HG02870 (cell line): ENCODE results near the gene PRSS33.

Experiments used
- ATAC-seq: cut with Tn5 transposase; IDR thresholded peaks from one replicate; pipeline ENCODE4 v1.9.1; 2021; ENCODE audit warnings: mild to moderate bottlenecking, moderate library complexity; ENCODE audit not compliant: unreplicated experiment

The PRSS33 gene

DNA sequence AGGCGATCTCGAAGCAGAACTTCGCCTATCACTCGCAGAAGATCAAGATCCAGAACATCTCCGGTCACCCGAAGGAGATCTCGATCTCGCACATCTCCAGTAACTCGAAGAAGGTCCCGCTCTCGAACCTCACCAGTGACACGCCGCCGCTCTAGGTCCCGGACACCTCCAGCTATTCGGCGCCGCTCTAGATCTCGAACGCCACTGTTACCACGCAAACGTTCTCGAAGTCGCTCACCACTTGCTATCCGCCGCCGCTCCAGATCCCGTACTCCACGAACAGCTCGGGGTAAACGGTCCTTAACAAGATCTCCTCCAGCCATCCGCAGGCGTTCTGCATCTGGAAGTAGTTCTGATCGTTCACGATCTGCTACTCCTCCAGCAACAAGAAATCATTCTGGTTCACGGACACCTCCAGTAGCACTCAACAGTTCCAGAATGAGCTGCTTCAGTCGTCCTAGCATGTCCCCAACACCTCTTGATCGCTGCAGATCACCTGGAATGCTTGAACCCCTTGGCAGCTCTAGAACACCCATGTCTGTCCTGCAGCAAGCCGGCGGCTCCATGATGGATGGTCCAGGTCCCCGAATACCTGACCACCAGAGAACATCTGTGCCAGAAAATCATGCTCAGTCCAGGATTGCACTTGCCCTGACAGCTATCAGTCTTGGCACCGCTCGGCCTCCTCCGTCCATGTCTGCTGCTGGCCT, 20.8 kb downstream of the PRSS33 start:
- ATAC-seq = no peak

DNA sequence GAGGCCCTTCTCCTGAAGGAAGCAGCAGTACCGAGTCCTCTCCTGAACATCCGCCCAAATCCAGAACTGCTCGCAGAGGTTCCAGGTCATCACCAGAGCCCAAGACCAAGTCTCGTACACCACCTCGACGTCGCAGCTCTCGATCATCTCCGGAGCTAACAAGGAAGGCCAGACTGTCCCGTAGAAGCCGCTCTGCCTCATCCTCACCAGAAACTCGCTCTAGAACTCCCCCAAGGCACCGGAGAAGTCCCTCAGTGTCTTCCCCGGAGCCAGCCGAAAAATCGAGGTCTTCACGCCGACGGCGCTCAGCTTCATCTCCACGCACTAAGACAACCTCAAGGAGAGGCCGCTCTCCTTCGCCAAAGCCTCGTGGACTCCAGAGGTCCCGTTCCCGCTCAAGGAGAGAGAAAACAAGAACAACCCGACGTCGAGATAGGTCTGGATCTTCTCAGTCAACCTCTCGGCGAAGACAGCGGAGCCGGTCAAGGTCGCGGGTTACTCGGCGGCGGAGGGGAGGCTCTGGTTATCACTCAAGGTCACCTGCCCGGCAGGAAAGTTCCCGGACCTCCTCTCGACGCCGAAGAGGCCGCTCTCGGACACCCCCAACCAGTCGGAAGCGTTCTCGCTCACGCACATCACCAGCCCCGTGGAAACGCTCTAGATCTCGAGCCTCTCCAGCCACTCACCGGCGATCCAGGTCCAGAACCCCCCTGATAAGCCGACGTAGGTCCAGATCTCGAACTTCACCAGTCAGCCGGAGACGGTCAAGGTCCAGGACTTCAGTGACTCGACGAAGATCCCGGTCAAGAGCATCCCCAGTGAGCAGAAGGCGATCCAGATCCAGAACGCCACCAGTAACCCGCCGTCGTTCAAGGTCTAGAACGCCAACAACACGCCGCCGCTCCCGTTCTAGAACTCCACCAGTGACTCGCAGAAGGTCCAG, 21.6 kb downstream of the PRSS33 start:
- no peak for ATAC-seq

DNA sequence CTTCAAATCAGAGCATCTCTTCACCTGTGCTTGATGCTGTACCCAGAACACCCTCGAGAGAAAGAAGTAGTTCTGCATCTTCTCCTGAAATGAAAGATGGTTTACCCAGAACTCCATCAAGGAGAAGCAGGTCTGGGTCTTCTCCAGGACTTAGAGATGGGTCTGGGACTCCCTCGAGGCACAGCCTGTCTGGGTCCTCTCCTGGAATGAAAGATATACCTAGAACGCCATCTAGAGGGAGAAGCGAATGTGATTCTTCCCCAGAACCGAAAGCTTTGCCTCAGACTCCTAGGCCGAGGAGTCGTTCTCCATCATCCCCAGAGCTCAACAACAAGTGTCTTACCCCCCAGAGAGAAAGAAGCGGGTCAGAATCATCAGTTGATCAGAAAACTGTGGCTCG, 22.6 kb downstream of the PRSS33 start:
- ATAC-seq = no peak

GRCh38 chr16:2763173-2763572, 24.2 kb downstream of the PRSS33 start:
- no peak for ATAC-seq

- ATAC-seq = no peak
Observed at GRCh38 chr16:2762711-2763110, 24.6 kb downstream of the PRSS33 start.

- ATAC-seq = no peak
Observed at GRCh38 chr16:2761886-2762583, 25.3 kb downstream of the PRSS33 start.

DNA sequence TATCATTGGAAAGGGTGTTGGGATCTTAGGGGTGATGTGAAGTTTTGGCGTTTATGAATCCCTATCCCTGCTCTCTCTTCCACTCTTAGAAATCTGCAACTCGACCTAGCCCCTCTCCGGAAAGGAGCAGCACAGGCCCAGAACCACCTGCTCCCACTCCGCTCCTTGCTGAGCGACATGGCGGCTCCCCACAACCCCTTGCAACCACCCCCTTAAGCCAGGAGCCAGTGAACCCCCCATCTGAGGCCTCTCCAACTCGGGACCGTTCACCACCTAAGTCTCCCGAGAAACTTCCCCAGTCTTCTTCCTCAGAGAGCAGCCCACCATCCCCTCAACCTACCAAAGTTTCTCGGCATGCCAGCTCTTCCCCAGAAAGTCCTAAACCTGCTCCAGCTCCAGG, 25.9 kb downstream of the PRSS33 start:
- ATAC-seq = no peak

GRCh38 chr16:2757344-2757743, 30.0 kb downstream of the PRSS33 start:
- no peak for ATAC-seq

GRCh38 chr16:2756288-2757015, 30.9 kb downstream of the PRSS33 start:
- no peak for ATAC-seq

DNA sequence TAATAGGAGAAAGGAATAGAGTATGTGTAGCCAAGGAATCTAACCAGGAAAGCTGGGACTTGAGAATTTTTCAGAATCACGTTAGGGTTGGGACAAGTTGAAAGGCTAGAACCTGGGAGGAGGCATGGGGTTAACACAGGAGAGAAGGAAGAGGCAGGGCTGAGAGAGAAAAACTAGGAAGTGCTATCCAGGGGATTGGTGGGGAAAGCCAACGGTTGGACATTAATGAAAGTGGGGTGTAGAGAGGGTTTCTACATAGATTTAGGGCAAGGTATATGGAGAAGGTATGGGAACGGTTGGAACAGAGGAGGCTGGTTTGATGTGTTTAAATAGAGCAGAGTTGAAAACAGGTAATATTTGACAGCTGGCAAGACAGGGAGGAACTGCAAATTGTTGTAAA, 32.2 kb downstream of the PRSS33 start:
- no peak for ATAC-seq

GRCh38 chr16:2753733-2754020, 33.7 kb downstream of the PRSS33 start:
- no peak for ATAC-seq

GRCh38 chr16:2752850-2753732, 34.3 kb downstream of the PRSS33 start:
- ATAC-seq = peak; percentile 22

GRCh38 chr16:2752035-2752849, 35.1 kb downstream of the PRSS33 start, which contains the start of gene SRRM2:
Gene SRRM2, plus strand, starts transcription at chr16:2752638. Its CDS starts 3,727 bp downstream, at chr16:2756365.
- ATAC-seq = peak; percentile 77

DNA sequence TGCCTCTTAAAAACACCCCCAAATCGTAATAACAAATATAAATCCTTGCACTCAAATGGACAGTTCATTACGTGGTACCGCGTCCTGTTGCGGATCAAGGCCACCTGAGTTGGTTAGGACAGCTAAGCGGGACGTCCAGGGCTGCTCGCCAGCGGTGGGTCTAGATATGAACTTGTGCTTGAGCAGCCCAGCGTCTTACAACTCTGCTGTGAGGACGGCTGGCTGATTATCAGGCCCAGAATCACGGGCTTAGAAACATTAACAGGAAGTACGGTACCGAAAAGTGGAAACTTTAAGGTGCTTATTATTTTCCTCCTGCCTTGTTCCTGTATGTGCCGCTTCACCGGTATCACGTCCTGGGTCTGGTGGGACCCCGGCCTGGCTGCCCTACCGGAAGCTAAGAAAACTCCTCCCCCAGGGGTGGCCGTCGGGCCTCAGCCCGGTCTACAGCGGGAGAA, 35.8 kb downstream of the PRSS33 start:
- ATAC-seq = peak; percentile 29

DNA sequence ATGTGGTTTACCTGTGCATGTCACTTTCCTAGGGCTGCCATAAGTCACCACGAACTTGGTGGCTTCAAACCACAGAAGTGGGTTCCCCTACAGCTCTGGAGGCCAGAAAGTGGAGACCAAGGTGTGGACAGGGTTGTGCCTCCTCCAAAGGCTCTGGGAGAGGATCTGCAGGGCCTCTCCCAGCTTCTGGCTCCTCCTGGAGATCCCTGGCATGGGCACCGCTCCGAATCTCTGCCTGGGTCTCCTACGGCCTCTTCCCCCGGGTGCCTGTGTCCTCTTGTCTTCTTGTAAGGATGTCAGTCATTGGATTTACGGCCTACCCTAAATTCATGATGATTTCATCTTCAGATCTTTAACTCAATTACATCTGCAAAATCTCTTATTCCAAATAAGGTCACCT, 37.4 kb downstream of the PRSS33 start:
- ATAC-seq = no peak

DNA sequence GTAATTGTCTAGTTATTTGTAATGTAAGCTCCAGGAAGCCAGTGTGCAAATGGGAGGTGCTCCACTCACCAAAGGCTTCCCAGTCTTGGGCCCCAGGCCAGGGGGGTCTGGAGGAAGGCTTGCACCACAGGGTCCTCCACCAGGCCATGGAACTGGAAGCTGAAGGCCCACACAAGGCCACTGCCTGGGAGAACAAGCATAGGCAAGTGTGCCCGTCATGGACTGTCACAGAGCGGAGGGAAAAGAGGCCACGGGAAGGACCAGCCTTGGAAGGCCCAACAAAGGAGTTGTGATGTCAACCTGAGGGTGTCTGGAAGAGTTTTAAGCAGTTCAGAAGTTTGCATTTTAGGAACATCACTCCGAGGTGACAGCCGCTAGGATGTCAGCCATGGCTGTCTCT, 37.9 kb downstream of the PRSS33 start:
- no peak for ATAC-seq

DNA sequence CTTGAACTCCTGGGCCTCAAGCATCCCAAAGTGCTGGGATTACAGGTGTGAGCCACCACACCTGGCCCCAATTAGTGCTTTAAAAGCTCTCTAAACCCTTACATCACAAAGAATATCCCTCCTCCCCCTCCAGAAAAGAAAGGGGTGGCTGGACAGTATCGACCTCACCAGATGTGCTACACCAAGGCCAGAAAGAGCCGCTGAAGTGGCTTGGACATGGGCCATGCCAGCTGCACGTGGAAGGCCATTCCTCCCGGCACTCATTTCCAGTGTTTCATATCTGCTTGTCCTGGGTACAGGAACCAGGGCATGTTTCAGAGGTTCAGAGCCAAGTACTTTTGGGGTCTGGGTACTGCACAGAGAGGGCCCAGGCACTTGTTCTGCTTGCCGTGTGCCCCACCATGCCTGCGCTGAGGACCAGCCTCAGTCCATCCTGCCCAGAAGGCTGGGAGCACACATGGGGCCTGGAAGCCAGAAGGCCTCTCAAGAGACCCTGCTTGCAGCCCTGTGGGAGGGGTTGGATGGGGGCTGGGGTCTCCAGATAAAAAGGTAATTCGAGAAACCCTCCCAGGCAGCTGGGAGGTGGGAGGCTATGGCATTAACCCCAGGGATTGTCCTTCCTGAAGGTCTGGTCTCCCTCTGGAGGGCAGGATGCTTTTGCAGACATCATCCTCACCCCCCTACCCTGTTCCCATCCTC, 38.5 kb downstream of the PRSS33 start:
- no peak for ATAC-seq

DNA sequence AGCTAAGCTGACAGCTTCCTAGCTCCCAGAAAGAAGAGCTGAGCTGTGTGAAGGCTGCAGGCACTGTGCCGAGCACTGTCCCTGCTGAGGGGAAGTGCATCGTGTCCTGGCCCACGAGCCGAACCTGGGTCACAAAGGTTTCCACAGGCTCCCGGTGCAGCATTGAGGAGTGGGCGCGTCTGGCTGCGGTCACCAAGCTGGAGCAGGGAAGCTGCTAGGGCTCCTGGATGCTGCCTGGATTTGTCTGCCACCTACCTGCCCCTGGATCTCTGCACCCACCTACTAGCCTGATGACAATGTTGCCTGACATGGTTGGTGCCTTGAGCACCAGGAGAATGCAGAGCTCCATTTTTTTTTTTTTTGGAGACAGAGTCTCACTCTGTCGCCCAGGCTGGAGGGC, 41.4 kb downstream of the PRSS33 start:
- ATAC-seq = no peak
